ENCODE data around the gene GNPTG. TPM values are rescaled to one million over a fixed set of nuclear protein-coding genes. Genes with fewer than 3 reads are reported as not detected.

Gene GNPTG
- total and polyA plus RNA-seq, 9 of the 15 experiments (the other 6 are each of a cell fraction or from before 2014, with no cell fraction given) = 0.69 to 33.3 (median 13.6) TPM

DNA sequence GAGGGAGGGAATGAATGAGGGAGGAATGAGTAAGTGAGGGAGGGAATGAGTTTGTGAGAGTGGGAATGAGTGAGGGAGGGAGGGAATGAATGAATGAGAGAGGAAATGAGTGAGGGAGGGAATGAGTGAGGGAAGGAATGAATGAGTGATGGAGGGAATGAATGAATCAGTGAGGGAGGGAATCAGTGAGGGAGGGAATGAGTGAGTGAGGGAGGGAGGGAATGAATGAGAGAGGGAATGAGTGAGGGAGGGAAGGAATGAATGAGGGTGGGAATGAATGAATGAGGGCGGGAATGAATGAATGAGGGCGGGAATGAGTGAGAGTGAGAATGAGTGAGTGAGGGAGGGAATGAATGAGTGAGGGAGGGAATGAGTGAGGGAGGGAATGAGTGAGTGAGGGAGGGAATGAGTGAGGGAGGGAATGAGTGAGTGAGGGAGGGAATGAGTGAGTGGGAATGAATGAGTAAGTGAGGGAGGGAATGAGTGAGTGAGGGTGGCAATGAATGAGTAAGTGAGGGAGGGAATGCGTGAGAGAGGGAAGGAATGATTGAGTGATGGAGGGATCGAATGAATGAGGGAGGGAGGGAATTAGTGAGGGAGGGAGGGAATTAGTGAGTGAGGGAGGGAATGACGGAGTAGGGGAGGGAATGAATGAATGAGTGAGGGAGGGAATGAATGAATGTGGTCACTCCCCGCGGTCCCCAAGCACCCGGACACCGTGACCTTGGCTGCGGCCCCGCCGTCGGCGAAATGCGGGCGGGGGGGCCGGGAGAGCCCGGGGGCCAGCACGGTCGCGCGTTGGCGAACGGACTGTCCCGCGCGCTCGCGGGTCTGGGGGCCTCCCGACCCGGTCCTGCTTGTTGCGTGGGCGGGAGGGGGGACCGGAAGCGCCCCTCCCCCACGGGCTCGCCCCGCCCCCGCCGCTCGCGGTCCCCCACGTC, 43.4 kb upstream of the GNPTG start (continued):
- TF ChIP-seq, protein P1, sequence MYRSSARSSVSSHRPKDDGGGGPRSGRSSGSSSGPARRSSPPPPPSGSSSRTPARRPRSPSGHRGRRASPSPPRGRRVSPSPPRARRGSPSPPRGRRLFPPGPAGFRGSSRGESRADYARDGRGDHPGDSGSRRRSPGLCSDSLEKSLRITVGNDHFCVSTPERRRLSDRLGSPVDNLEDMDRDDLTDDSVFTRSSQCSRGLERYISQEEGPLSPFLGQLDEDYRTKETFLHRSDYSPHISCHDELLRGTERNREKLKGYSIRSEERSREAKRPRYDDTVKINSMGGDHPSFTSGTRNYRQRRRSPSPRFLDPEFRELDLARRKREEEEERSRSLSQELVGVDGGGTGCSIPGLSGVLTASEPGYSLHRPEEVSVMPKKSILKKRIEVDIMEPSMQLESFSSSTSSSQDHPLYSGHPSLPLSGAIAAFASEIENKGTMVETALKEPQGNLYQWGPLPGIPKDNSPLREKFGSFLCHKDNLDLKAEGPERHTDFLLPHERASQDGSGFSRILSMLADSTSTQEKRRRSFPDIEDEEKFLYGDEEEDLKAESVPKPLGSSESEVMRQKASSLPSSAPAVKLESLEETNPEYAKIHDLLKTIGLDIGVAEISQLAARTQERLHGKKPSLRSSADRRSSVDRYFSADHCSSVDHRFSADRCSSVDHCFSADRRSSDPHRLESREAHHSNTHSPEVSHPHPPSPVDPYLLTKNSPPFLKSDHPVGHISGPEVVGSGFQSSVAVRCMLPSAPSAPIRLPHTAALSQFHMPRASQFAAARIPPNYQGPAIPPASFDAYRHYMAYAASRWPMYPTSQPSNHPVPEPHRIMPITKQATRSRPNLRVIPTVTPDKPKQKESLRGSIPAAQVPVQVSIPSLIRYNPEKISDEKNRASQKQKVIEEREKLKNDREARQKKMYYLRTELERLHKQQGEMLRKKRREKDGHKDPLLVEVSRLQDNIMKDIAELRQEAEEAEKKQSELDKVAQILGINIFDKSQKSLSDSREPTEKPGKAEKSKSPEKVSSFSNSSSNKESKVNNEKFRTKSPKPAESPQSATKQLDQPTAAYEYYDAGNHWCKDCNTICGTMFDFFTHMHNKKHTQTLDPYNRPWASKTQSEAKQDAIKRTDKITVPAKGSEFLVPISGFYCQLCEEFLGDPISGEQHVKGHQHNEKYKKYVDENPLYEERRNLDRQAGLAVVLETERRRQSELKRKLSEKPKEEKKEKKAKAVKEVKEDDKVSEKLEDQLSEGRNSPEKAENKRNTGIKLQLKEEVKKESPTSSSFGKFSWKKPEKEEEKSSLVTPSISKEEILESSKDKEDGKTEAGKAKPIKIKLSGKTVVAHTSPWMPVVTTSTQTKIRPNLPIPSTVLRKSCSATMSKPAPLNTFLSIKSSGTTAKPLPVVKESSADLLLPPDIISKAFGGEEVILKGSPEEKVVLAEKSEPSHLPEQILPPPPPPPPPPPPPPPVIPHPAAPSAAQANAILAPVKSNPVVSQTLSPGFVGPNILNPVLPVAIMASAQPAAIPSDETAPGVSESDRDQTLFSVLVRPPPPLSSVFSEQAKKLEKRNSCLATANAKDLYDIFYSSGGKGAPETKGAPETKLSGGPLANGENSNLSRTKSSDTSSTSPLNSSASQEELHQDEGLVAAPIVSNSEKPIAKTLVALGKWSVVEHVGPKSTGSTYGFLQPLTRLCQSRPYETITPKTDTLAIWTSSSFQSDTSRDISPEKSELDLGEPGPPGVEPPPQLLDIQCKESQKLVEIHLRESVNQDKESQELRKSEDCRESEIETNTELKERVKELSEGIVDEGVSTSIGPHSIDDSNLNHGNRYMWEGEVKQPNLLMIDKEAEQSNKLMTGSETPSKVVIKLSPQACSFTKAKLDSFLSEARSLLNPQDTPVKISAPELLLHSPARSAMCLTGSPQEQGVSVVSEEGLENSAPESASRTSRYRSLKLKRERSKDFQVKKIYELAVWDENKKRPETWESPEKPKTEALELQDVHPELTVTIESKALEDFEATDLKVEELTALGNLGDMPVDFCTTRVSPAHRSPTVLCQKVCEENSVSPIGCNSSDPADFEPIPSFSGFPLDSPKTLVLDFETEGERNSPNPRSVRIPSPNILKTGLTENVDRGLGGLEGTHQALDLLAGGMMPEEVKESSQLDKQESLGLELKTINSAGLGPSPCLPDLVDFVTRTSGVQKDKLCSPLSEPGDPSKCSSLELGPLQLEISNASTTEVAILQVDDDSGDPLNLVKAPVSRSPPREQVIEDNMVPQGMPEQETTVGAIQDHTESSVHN (IDR thresholded peaks at IDR 0.05; ENCODE audit: borderline replicate concordance in 1 of 2, low read depth in 1 of 2) = peak in 1 of 2 experiments; percentile 90; a peak in 2 of 4 replicates
- TF ChIP-seq CBX3 (IDR thresholded peaks at IDR 0.05; ENCODE audit: borderline replicate concordance in 1 of 2, low read length in 2 of 2) (peak in 1 of 2 experiments; percentile 68; a peak in 1 of 3 replicates), ELF1 (tag; IDR thresholded peaks at IDR 0.05) (peak; percentile 66), GABPB1 (CRISPR knock-in tag; IDR thresholded peaks at IDR 0.05) (peak; percentile 17; the same call in 1 of the 2 replicates), ESRRA (IDR thresholded peaks at IDR 0.05; ENCODE audit: borderline replicate concordance, low read depth) (peak; percentile 99), ZNF263 (CRISPR knock-in tag; IDR thresholded peaks at IDR 0.05; ENCODE audit: borderline replicate concordance) (0 out of 2 replicates have a peak, but pooled peaks have one; percentile 6), ZNF512 (tag; IDR thresholded peaks at IDR 0.05) (peak; percentile 83), SAFB (IDR thresholded peaks at IDR 0.05; ENCODE audit: borderline replicate concordance, low read depth, low read length) (peak; percentile 99), RERE (CRISPR knock-in tag; IDR thresholded peaks at IDR 0.05; ENCODE audit: borderline replicate concordance) (no peak)
